Liver (tissue), 9 donors: ENCODE data around the gene COPS9. TPM values are rescaled to one million over a fixed set of nuclear protein-coding genes. Genes with fewer than 3 reads are reported as not detected.

Experiments
- DNase-seq: peaks from one replicate; pipeline ENCODE4 v3.0.0-alpha.2; 2017; ENCODE audit warnings: low spot score
- H3K27ac ChIP-seq, 2 donors: one replicate each; pipeline ENCODE4 v1.7.0; 2013; ENCODE audit warnings: inconsistent platforms in 2 of 2, low read length in 2 of 2, control low read depth in 1 of 2, low read depth in 1 of 2, mild to moderate bottlenecking in 1 of 2
- H3K27me3 ChIP-seq, 4 donors: one replicate each; pipeline versions ENCODE4 v1.6.1 to v1.7.0; 2013; ENCODE audit warnings: low read length in 3 of 4, inconsistent platforms in 1 of 4, mild to moderate bottlenecking in 1 of 4, moderate library complexity in 1 of 4; ENCODE audit not compliant: control insufficient read depth in 4 of 4, insufficient read depth in 4 of 4
- H3K36me3 ChIP-seq, 4 donors: one replicate each; pipeline versions ENCODE4 v1.6.1 to v1.7.0; 2013; ENCODE audit warnings: low read length in 3 of 4, mild to moderate bottlenecking in 3 of 4, low read depth in 1 of 4, moderate library complexity in 1 of 4; ENCODE audit not compliant: control insufficient read depth in 4 of 4, insufficient read depth in 3 of 4
- H3K4me1 ChIP-seq, 4 donors: one replicate each; pipeline versions ENCODE4 v1.6.1 to v1.7.0; 2013; ENCODE audit warnings: low read length in 3 of 4, mild to moderate bottlenecking in 3 of 4, moderate library complexity in 1 of 4; ENCODE audit not compliant: control insufficient read depth in 4 of 4, insufficient read depth in 4 of 4
- H3K4me3 ChIP-seq, 3 donors: one replicate each; pipeline versions ENCODE4 v1.6.1 to v1.7.0; 2013; ENCODE audit warnings: low read length in 3 of 3, control low read depth in 1 of 3, low read depth in 1 of 3, mild to moderate bottlenecking in 1 of 3
- H3K9ac ChIP-seq, 2 donors: one replicate each; pipeline ENCODE4 v1.7.0; 2013; ENCODE audit warnings: low read length in 2 of 2, mild to moderate bottlenecking in 2 of 2, moderate library complexity in 2 of 2, control low read depth in 1 of 2, low read depth in 1 of 2
- H3K9me3 ChIP-seq, 4 donors: one replicate each; pipeline versions ENCODE4 v1.6.1 to v1.7.0; 2013; ENCODE audit warnings: low read length in 3 of 4; ENCODE audit not compliant: control insufficient read depth in 4 of 4
- ATF3 ChIP-seq: IDR thresholded peaks from 2 replicates; pipeline ENCODE4 v1.6.1; 2016; ENCODE audit warnings: antibody characterized with exemption
- CTCF ChIP-seq: fragments of 150-350 bp; IDR thresholded peaks from 2 replicates; pipeline ENCODE4 v1.5.1; 2017; ENCODE audit warnings: improper control_type of control experiment, low read depth, low read length; ENCODE audit not compliant: missing input control
- EGR1 ChIP-seq, 2 donors: IDR thresholded peaks; 2 replicates each; pipeline ENCODE4 v1.6.1; 2016 to 2018; ENCODE audit warnings: antibody characterized with exemption in 2 of 2, low read depth in 2 of 2
- FOXA1 ChIP-seq: IDR thresholded peaks from 2 replicates; pipeline ENCODE4 v1.6.1; 2016; ENCODE audit warnings: antibody characterized with exemption
- FOXA2 ChIP-seq: IDR thresholded peaks from 2 replicates; pipeline ENCODE4 v1.6.1; 2016; ENCODE audit warnings: antibody characterized with exemption
- GABPA ChIP-seq, 2 donors: IDR thresholded peaks in 1 of 2; conservative IDR thresholded peaks in 1 of 2; 2 replicates each; pipeline ENCODE4 v1.6.1; 2016; ENCODE audit warnings: antibody characterized with exemption in 2 of 2, mild to moderate bottlenecking in 1 of 2, moderate library complexity in 1 of 2
- HNF4A ChIP-seq, 2 donors: conservative IDR thresholded peaks; 2 replicates each; pipeline ENCODE4 v1.6.1; 2016; ENCODE audit warnings: antibody characterized with exemption in 2 of 2, mild to moderate bottlenecking in 2 of 2
- HNF4G ChIP-seq: IDR thresholded peaks from 2 replicates; pipeline ENCODE4 v1.6.1; 2016; ENCODE audit warnings: antibody characterized with exemption
- JUND ChIP-seq, 2 donors: IDR thresholded peaks; 2 replicates each; pipeline ENCODE4 v1.6.1; 2016; ENCODE audit warnings: antibody characterized with exemption in 2 of 2
- MAX ChIP-seq: IDR thresholded peaks from 2 replicates; pipeline ENCODE4 v1.6.1; 2016; ENCODE audit warnings: antibody characterized with exemption
- NR2F2 ChIP-seq: IDR thresholded peaks from 2 replicates; pipeline ENCODE4 v1.6.1; 2016; ENCODE audit warnings: antibody characterized with exemption
- RAD21 ChIP-seq, 2 donors: IDR thresholded peaks; 2 replicates each; pipeline ENCODE4 v1.6.1; 2016; ENCODE audit warnings: antibody characterized with exemption in 2 of 2, mild to moderate bottlenecking in 2 of 2
- RXRA ChIP-seq, 2 donors: IDR thresholded peaks; 2 replicates each; pipeline ENCODE4 v1.6.1; 2017 to 2018; ENCODE audit warnings: antibody characterized with exemption in 2 of 2, mild to moderate bottlenecking in 1 of 2
- SP1 ChIP-seq: IDR thresholded peaks from 2 replicates; pipeline ENCODE4 v1.6.1; 2018; ENCODE audit warnings: antibody characterized with exemption, mild to moderate bottlenecking
- TAF1 ChIP-seq: conservative IDR thresholded peaks from 2 replicates; pipeline ENCODE4 v1.6.1; 2016; ENCODE audit warnings: antibody characterized with exemption, mild to moderate bottlenecking
- YY1 ChIP-seq: IDR thresholded peaks from 2 replicates; pipeline ENCODE4 v1.6.1; 2016; ENCODE audit warnings: antibody characterized with exemption, mild to moderate bottlenecking
- ZBTB33 ChIP-seq: IDR thresholded peaks from 2 replicates; pipeline ENCODE4 v1.6.1; 2016; ENCODE audit warnings: antibody characterized with exemption
- WGBS: extraction: QIAGEN DNeasy Blood & Tissue Kit; methylation state at CpG from one replicate; pipeline ENCODE4 v1.1.7; 2013; 5-methylcytosine and 5-hydroxymethylcytosine counted together
- polyA plus RNA-seq, 2 donors: library from polyadenylated mRNA; stranded (reverse) in 1 of 2; unstranded in 1 of 2; fragments of 200-250 nt in 1 of 2; fragments of >200 nt in 1 of 2; fragmentation: Nextera tagmentation in 1 of 2; extraction: Ambion mirVana in 1 of 2; gene quantifications; one replicate each; pipeline versions ENCODE4 v1.2.1 to v1.2.3, GENCODE V29; 2013 to 2015
- total RNA-seq, 2 donors: library from RNA; depleted of rRNA; stranded (reverse); fragments of >200 nt; gene quantifications; one replicate each; pipeline ENCODE4 v1.2.3, GENCODE V29; 2014
- TF ChIP-seq, protein P1 (sequence below): IDR thresholded peaks from 2 replicates; pipeline ENCODE4 v1.6.1; 2016; ENCODE audit warnings: antibody characterized with exemption, mild to moderate bottlenecking
- donor health status: healthy.
- donor health status: healthy.
- donor health status: healthy.
- donor health status: healthy.
- donor health status: healthy.

COPS9 gene
- total and polyA plus RNA-seq, 4 donors = 12.9 to 138 (median 79.6) TPM

- Histone ChIP-seq H3K36me3 (no peaks in the 10 kb centered on the region), H3K4me3 (no peak overlapping the region), H3K27ac (no peak overlapping the region), H3K4me1 (no peaks in the 10 kb centered on the region), H3K27me3 (peaks cover 0 to 3% (median 0%) of the 10 kb centered on the region in 4 donors), H3K9me3 (no peaks in the 10 kb centered on the region), H3K9ac (no peak overlapping the region)
- TF ChIP-seq ZBTB33 (no peak), CTCF (no peak), MAX (no peak), YY1 (no peak), NR2F2 (no peak), SP1 (no peak), RXRA (IDR thresholded peaks at IDR 0.05) (no peak), EGR1 (IDR thresholded peaks at IDR 0.05; ENCODE audit: low read depth in 2 of 2) (no peak), TAF1 (no peak), RAD21 (IDR thresholded peaks at IDR 0.05) (no peak), FOXA2 (no peak), JUND (IDR thresholded peaks at IDR 0.05) (no peak), HNF4A (conservative IDR thresholded peaks at IDR 0.05) (no peak), HNF4G (no peak), ATF3 (no peak), GABPA (IDR thresholded peaks at IDR 0.05 in 1 of 2, conservative IDR thresholded peaks at IDR 0.05 in 1 of 2) (no peak), FOXA1 (no peak)
- TF ChIP-seq, protein P1, sequence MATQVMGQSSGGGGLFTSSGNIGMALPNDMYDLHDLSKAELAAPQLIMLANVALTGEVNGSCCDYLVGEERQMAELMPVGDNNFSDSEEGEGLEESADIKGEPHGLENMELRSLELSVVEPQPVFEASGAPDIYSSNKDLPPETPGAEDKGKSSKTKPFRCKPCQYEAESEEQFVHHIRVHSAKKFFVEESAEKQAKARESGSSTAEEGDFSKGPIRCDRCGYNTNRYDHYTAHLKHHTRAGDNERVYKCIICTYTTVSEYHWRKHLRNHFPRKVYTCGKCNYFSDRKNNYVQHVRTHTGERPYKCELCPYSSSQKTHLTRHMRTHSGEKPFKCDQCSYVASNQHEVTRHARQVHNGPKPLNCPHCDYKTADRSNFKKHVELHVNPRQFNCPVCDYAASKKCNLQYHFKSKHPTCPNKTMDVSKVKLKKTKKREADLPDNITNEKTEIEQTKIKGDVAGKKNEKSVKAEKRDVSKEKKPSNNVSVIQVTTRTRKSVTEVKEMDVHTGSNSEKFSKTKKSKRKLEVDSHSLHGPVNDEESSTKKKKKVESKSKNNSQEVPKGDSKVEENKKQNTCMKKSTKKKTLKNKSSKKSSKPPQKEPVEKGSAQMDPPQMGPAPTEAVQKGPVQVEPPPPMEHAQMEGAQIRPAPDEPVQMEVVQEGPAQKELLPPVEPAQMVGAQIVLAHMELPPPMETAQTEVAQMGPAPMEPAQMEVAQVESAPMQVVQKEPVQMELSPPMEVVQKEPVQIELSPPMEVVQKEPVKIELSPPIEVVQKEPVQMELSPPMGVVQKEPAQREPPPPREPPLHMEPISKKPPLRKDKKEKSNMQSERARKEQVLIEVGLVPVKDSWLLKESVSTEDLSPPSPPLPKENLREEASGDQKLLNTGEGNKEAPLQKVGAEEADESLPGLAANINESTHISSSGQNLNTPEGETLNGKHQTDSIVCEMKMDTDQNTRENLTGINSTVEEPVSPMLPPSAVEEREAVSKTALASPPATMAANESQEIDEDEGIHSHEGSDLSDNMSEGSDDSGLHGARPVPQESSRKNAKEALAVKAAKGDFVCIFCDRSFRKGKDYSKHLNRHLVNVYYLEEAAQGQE = no peak
- 67% methylated on average over 17 of the region's 17 CpGs for WGBS
- no peak for DNase-seq
These were observed 29.2 kb downstream of the COPS9 start for GRCh38 chr2:240106765-240107476.
